Erythroblast (primary cell): Measurements from ENCODE around the gene SOX2.

Experiments used
- GATA1 ChIP-seq: IDR thresholded peaks from 2 replicates; pipeline ENCODE4 v1.6.1; 2011; ENCODE audit warnings: low read depth, mild to moderate bottlenecking, control low read depth, low read length, moderate library complexity
- POLR2A ChIP-seq: IDR thresholded peaks from 2 replicates; pipeline ENCODE4 v1.6.1; 2011; ENCODE audit warnings: mild to moderate bottlenecking, low read length

DNA sequence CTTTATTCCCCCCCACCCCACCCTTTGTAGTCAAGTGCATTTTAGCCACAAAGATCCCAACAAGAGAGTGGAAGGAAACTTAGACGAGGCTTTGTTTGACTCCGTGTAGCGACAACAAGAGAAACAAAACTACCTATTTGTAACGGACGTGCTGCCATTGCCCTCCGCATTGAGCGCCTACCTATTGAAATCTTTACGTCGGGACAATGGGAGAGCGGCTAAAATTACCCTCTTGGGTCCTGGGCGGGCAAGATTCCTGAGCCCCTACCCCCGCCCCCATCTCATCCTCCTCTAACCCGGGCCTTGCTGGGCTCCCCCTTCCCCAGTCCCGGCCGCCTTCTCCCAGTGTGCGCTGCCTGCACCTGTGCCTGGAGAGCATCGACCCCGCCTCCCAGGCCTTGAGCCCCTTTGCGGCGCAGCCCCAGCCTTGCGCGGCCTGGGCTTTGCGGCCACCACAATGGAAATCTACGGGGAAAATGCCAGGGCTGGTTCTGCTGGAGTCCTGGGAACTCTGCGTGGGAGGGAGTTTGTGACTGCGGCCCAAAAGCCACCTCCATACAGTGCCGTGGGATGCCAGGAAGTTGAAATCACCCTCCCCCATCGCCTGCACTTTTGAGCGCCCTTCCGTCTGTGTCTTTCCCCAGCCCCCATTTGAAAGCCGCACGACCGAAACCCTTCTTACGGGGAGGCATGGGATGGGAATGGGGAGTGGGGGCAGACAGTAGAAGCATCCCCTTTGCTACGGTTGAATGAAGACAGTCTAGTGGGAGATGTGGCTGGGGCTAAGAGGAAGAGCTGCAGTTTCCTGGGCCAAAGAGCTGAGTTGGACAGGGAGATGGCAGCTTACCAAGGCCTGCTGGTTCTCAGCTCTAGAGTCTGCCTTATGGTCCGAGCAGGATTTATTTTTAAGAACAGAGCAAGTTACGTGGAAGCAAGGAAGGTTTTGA, 1.1 kb upstream of the SOX2 start:
- TF ChIP-seq POLR2A (no peak), GATA1 (no peak)
